IMR-90 (cell line): ENCODE data around the gene VAC14.

Experiments used
- BHLHE40 ChIP-seq: fragments of 150-350 bp; IDR thresholded peaks from 2 replicates; pipeline ENCODE4 v1.6.1; 2016; ENCODE audit warnings: mild to moderate bottlenecking, low read depth, low read length
- CEBPB ChIP-seq: IDR thresholded peaks from 2 replicates; pipeline ENCODE4 v1.6.1; 2012; ENCODE audit warnings: low read depth, low read length, improper control_type of control experiment
- CTCF ChIP-seq: conservative IDR thresholded peaks from 2 replicates; pipeline ENCODE4 v1.5.1; 2012; ENCODE audit warnings: mild to moderate bottlenecking, low read depth, low read length, improper control_type of control experiment
- ELK1 ChIP-seq: fragments of 150-350 bp; IDR thresholded peaks from 2 replicates; pipeline ENCODE4 v1.6.1; 2016; ENCODE audit warnings: low read depth, mild to moderate bottlenecking, low read length, moderate library complexity, borderline replicate concordance
- MAFK ChIP-seq: IDR thresholded peaks from 2 replicates; pipeline ENCODE4 v1.6.1; 2012; ENCODE audit warnings: low read depth, low read length, improper control_type of control experiment
- MAZ ChIP-seq: IDR thresholded peaks from 2 replicates; pipeline ENCODE4 v1.6.1; 2012; ENCODE audit warnings: low read depth, mild to moderate bottlenecking, low read length, improper control_type of control experiment, moderate library complexity, borderline replicate concordance
- MXI1 ChIP-seq: IDR thresholded peaks from 2 replicates; pipeline ENCODE4 v1.6.1; 2012; ENCODE audit warnings: low read depth, mild to moderate bottlenecking, low read length, moderate library complexity, borderline replicate concordance
- NFE2L2 ChIP-seq: fragments of 150-350 bp; IDR thresholded peaks from 2 replicates; pipeline ENCODE4 v1.6.1; 2016; ENCODE audit warnings: low read depth, mild to moderate bottlenecking, low read length
- POLR2A ChIP-seq: IDR thresholded peaks from 2 replicates; pipeline ENCODE4 v1.6.1; 2012; ENCODE audit warnings: mild to moderate bottlenecking, low read depth, low read length
- RAD21 ChIP-seq: IDR thresholded peaks from 2 replicates; pipeline ENCODE4 v1.6.1; 2012; ENCODE audit warnings: low read length, improper control_type of control experiment
- RCOR1 ChIP-seq: IDR thresholded peaks from 2 replicates; pipeline ENCODE4 v1.6.1; 2012; ENCODE audit warnings: mild to moderate bottlenecking, low read length, improper control_type of control experiment; ENCODE audit not compliant: insufficient replicate concordance
- RFX5 ChIP-seq: IDR thresholded peaks from 2 replicates; pipeline ENCODE4 v1.8.0; 2012; ENCODE audit warnings: low read depth, mild to moderate bottlenecking, low read length, moderate library complexity
- SMC3 ChIP-seq: fragments of 150-350 bp; IDR thresholded peaks from 2 replicates; pipeline ENCODE4 v1.6.1; 2016; ENCODE audit warnings: low read depth, mild to moderate bottlenecking, antibody characterized with exemption, low read length, moderate library complexity
- TF ChIP-seq, protein P1 (sequence below): fragments of 150-350 bp; IDR thresholded peaks from 2 replicates; pipeline ENCODE4 v1.6.1; 2017; ENCODE audit warnings: mild to moderate bottlenecking, antibody characterized with exemption, low read length, low read depth

- no peak for TF ChIP-seq MXI1
- no peak for TF ChIP-seq POLR2A
- no peak for TF ChIP-seq CTCF
- TF ChIP-seq SMC3, result no peak
- TF ChIP-seq, protein P1, sequence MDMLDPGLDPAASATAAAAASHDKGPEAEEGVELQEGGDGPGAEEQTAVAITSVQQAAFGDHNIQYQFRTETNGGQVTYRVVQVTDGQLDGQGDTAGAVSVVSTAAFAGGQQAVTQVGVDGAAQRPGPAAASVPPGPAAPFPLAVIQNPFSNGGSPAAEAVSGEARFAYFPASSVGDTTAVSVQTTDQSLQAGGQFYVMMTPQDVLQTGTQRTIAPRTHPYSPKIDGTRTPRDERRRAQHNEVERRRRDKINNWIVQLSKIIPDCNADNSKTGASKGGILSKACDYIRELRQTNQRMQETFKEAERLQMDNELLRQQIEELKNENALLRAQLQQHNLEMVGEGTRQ, result no peak
- no peak for TF ChIP-seq BHLHE40
- TF ChIP-seq MAFK, result no peak
- no peak for TF ChIP-seq RFX5
- no peak for TF ChIP-seq MAZ
- no peak for TF ChIP-seq RCOR1
- TF ChIP-seq RAD21, result no peak
- TF ChIP-seq NFE2L2, result no peak
- TF ChIP-seq ELK1, result no peak
- TF ChIP-seq CEBPB, result no peak
Observed at GRCh38 chr16:70686376-70687101, 114.4 kb downstream of the VAC14 start.
